DMS153 treated with DMSO at 0.1 percent for 48 hours (cell line): ENCODE measurements around the gene ZW10.
A peak's percentile ranks its signal among the peaks of the same experiment; 100 is the strongest.
"Not testable (repeated sequence)": the region's sequence is repeated elsewhere in the genome, so short reads cannot be mapped to it uniquely, and the experiment has no call there.

Experiments used
- DNase-seq: peaks from one replicate; lab custom pipeline; 2025; ENCODE audit not compliant: unreplicated experiment; lab: John Stamatoyannopoulos, UW

ZW10 gene, protein sequence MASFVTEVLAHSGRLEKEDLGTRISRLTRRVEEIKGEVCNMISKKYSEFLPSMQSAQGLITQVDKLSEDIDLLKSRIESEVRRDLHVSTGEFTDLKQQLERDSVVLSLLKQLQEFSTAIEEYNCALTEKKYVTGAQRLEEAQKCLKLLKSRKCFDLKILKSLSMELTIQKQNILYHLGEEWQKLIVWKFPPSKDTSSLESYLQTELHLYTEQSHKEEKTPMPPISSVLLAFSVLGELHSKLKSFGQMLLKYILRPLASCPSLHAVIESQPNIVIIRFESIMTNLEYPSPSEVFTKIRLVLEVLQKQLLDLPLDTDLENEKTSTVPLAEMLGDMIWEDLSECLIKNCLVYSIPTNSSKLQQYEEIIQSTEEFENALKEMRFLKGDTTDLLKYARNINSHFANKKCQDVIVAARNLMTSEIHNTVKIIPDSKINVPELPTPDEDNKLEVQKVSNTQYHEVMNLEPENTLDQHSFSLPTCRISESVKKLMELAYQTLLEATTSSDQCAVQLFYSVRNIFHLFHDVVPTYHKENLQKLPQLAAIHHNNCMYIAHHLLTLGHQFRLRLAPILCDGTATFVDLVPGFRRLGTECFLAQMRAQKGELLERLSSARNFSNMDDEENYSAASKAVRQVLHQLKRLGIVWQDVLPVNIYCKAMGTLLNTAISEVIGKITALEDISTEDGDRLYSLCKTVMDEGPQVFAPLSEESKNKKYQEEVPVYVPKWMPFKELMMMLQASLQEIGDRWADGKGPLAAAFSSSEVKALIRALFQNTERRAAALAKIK

DNA sequence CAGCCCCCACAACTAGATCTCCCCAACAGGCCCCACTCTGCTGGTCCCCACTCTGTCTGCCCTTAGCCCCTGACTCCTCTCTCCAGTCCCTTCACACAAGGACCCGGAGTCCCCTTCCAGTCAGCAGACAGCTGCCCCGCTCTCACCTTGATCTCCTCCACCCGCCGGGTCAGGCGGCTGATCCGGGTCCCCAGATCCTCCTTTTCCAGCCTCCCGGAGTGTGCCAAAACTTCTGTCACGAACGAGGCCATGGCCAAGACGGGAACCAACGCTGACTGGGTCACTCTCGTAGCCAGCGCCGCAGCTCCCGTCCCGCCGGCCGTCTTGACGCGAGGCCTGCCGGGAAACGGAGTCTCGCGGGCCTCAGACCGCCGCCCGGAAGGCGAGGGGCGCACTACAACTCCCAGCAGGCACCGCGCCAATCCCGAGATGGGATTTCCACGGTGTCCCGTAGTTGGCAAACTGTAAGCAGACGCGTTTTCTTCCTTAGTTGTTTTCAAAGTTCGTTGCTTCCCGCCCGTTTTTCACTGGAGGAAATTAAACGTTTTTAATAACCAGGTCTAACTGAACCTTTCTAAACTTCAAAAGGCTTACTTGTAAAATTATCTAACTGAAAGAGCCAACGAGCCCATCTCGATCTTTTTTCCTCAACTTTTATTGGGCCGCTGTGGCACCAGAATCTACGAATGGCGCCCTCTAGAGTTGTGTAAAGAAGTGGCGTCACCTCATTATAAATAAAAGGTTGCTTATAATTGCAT is at the start of gene ZW10:
Gene ZW10 (minus strand): TSS at position 277 of the 758 bp plus-strand sequence. CDS start 26 bp downstream, at position 251.
- peak; percentile 91 for DNase-seq

DNA sequence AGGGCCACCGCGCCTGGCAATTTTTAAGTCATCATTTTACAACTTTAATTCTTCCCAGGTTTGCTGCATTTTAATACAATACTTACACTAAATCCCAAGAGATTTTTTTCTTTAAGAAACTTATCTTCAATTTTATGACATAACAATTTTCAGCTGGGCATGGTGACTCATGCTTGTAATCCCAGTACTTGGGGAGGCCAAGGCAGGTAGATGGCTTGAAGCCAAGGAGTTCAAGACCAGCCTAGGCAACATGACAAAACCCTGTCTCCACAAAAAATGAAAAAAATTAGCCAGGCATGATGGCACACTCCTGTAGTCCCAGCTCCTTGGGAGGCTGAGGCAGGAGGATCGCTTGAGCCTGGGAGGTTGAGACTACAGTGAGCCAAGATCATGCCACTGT is 44.9 kb upstream of the ZW10 start:
- no peak for DNase-seq

GRCh38 chr11:113817626-113818025 is 44.1 kb upstream of the ZW10 start:
- no peak for DNase-seq

GRCh38 chr11:113817162-113817561 is 43.7 kb upstream of the ZW10 start:
- no peak for DNase-seq

GRCh38 chr11:113814181-113814580 is 40.7 kb upstream of the ZW10 start:
- DNase-seq, result no peak

DNA sequence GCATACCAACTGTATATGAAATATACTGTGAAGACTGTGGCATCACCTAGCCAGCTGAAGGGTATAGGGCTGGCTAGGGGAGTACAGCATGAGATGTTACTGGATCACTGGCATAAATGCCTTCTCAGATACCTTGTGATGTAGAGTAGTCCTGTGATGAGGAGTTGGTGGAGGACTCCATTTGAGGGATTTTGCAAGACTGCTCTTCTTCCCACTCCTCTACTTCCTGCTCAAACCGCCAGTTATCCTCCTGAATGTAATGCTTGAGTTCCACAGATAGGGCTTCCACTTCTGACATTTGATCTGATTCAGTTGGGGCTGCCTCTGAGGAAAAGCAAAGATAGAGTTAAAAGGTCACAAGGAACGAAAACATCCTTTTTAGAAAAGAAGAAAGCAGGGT is 35.4 kb upstream of the ZW10 start:
- DNase-seq, result no peak

DNA sequence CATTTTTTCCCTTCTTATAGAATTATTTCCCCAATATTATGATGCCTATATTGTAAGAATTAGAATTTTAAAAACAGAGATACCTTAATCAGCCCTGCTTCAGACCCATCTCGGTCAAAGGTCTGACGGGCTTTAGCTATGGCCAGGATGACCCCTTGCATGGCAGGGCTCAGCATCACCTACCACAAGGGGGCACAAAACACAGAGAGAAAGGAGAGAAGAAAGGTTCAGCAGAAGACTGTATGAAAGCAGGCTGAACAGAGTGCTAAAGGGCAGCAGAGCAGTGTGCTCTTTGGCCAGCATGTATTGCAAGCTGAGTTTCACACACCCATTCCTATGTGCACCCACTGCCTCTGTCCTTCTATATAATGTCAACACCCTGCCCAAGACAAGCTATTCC is 32.9 kb upstream of the ZW10 start:
- DNase-seq, result peak; percentile 16

GRCh38 chr11:113805640-113806039 is 32.1 kb upstream of the ZW10 start:
- no peak for DNase-seq

GRCh38 chr11:113802621-113803020 is 29.1 kb upstream of the ZW10 start:
- DNase-seq, result no peak

- DNase-seq, result peak; percentile 9
Observed at GRCh38 chr11:113796663-113797259, 23.3 kb upstream of the ZW10 start.

GRCh38 chr11:113789675-113790320 is 16.3 kb upstream of the ZW10 start:
- no peak for DNase-seq

DNA sequence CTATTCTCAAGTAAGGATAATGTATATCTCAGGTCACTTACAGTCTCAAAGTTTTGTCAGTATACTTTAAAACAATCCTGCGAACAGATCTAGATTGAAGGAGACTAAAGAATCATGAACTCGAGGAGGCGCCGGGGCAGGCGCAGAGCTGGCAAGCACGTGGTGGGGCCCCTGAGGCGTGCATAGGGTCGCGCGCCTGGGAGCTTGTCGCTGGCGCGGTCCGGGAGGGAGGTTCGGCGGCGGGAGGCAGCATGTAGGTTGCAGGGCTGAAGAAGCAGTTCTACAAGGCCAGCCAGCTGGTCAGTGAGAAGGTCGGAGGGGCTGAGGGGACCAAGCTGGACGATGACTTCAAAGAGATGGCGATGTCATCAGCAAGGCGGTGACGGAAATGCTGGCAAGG is 15.5 kb upstream of the ZW10 start:
- DNase-seq, result not testable (repeated sequence)

GRCh38 chr11:113782134-113782533 is 8.6 kb upstream of the ZW10 start:
- DNase-seq, result no peak

DNA sequence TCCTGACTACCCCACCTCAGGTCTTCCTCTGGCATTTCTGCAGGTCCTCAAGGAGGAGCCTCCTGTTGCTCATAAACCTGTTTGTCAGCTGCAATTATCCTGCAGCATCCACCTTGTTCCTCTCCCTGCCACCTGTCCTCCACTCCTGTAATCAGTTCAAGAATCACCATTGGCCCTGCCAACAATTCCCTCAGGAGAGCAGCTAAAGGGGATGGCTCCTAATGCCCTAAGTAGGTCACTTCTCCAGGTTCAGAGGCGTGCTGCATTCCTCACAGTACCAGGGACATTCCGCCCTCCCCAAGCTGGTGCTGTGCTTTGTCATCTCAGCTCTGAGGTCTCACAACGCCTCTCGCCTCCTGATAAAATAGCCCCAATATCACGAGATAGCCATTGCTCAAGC is 8.2 kb upstream of the ZW10 start:
- DNase-seq, result no peak

DNA sequence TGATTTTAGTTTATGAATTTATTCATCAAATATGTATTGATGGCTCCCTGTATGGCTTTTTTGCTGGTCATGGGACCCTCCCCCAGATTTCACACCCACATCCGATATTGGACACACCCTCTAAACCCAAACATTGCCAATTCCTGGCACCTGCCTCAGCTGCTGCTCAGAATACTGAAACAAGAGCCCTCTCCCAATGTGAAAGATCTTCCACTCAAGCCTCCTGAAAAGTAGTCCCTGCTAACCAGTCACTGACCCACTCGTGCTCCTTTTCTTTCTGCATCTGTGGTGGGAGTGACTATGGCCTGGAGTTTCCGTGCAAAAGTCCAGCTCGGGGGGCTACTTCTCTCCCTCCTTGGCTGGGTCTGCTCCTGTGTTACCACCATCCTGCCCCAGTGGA is 6.0 kb upstream of the ZW10 start, which contains the start of gene CLDN25:
Gene CLDN25 (plus strand): TSS at position 301 of the 400 bp plus-strand sequence. CDS start 0 bp downstream, at position 301.
- no peak for DNase-seq

DNA sequence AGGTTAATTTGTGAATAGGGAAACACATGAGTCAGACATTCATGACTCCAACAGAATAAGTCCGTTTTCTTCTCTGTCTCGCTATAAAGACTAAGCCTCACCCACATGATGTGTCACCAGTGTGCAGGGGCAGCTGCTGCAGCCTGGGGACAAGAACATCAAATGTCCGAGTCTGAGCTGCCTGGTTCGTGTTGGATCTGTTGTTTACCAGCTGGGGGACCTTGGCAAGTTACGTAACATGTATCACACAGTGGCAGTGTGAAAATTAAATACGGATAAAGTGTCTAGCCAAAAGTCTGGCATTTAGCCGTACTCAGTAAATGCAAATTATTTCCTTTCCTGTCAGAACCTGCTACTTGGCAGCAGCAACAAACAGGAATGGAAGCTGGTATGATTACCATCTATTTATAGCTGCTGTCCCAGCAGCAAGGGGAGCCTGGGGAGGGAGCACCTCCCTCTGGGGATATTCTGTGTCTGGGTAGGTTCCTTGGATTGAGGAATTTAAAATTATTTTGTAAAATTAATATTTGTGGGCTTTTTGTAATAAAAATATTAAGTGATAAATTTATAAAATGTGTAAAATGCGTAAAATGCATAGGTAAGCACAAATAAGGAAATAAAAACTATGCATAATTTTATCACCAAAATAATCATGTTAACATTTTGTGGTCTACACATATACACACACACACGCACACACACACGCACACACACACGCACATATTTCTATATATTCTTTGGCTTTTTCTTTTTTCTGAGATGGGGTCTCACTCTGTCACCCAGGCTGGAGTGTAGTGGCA is 4.8 kb upstream of the ZW10 start:
- no peak for DNase-seq

DNA sequence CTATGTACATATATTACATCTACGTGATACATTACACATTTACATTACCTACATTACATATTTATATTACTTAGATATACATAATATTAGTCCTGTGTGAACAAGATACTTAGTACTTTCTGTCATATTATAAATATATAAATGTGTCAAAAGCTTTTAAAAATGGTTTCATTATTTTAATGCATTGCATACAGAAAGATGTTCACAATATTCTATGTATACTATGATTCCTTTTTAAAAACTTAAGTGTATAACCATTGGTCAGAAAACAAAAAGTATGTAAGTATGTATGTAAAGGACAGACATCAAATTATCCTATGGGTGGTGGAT is 647 bp upstream of the ZW10 start:
- DNase-seq, result no peak

GRCh38 chr11:113773092-113773415 is 438 bp downstream of the ZW10 start:
- no peak for DNase-seq

- no peak for DNase-seq
Observed at GRCh38 chr11:113771964-113772363, 1.5 kb downstream of the ZW10 start.
